HG03469 (cell line): ENCODE data around the gene PRMT7.
"Not testable (repeated sequence)": the region's sequence is repeated elsewhere in the genome, so short reads cannot be mapped to it uniquely, and the experiment has no call there.

Experiments
- ATAC-seq: cut with Tn5 transposase; IDR thresholded peaks from one replicate; pipeline ENCODE4 v1.9.1; 2021; ENCODE audit warnings: mild to moderate bottlenecking, moderate library complexity, moderate number of reproducible peaks; ENCODE audit not compliant: unreplicated experiment

The PRMT7 gene

DNA sequence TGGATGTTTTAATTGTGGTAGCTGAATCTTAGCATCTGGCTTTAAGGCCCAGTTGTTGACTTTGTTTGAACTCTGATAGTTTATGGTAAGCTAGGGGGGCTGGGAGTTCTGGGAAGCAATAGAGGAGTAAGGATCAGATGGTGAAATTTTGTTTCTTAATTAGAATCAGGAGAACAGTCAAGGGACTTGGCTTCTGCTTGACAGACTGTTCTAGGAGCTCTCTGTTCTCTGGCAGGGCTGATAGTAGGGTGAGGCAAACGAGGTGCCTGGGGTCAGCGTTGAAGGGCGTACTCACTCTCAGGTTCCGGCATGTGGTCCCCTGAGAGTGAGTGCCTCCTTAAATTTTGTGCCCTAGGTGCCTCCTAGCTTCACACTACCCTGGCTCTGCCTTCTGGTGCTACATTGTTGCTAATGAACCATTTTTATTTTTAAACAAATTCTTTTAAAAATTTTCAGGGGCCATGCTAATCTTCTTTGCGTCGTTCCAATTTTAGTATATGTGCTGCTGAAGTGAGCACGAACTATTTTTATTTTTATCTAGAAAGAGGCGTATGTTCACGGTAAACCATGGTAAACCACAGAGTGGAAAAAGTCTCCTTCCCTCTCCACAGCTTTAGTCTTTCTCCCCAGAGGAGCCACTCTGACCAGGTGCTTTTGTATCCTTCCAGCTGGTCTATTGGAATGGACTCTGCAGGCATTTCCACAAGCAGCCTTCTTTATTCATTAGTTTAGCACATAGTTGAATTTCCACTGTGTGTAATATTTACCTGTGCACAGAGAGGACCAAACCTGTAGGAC is 26.8 kb upstream of the PRMT7 start:
- ATAC-seq = no peak

DNA sequence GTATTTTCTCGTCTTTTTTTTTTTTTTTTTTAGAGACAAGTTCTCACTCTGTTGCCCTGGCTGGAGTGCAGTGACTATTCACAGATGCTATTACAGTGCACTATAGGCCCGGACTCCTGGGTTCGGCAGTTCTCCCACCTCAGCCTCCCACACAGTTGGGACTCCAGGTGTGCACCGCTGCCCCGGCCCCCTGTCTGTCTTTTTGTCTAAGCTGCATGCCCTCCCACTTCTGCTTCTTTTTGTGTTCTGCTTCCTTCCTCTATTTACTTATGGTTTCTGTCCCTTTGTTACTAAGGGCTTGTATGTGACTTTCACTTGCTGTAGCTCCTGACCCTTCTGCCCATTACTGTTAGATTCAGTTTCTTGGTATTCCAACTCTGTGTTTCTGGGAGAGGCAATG is 26.0 kb upstream of the PRMT7 start:
- no peak for ATAC-seq

DNA sequence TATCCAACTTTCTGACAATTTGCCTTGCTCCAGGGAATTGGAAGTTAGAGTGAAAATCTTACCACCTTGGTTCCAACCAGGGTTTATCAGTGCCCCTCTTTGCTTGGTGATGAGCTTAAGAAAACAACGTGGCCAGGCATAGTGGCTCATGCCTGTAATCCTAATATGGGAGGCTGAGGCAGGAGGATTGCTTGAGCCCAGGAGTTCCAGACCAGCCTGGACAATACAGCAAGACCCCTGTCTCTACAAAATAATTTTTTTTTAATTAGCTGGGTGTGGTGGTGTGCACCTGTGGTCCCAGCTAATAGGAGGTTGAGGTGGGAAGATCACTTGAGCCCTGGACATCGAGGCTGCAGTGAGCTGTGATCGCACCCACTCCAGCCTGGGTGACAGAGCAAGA is 25.1 kb upstream of the PRMT7 start:
- no peak for ATAC-seq

DNA sequence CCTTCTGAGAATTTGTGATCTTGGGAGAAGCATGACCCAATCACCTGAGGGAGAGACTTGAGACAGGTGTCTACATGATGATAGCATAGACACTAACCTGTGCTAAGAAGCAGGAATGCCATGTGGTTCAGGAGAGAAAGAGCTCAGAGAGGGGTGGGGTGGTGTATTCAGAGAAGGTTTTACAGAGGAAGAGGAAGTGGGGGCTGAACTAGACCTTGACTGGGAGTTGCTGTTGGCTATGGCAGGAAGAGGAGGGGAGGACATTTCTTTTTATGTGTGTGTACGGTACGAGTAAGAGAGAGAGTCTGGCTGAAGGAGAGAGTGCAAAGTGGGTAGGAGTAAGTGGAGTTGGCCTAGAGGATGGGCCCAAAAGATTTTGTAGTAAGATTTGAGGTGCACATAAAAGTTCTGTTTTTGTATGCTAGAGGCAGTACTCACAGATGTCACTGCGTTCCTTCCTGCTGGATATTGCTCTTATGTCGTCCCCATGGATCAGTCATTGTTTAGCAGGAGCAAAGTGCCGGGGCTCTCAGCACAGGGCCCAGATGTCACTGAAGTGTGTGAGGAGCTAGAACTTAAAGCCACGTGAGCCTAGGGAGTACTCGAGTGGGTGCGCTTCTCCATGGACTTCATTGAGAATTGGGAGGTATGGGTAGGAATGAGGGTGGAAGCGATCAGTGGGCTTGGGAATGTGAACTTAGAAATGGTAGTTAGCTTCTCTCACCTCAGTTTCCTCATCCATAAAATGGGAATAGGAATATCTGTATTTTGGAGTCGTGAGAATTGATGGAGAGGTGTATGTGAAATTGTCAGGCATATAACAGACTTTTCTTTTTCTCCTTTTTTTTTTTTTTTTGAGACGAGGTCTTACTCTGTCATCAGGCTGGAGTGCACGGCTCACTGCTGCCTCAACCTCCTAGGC is 24.4 kb upstream of the PRMT7 start:
- no peak for ATAC-seq

DNA sequence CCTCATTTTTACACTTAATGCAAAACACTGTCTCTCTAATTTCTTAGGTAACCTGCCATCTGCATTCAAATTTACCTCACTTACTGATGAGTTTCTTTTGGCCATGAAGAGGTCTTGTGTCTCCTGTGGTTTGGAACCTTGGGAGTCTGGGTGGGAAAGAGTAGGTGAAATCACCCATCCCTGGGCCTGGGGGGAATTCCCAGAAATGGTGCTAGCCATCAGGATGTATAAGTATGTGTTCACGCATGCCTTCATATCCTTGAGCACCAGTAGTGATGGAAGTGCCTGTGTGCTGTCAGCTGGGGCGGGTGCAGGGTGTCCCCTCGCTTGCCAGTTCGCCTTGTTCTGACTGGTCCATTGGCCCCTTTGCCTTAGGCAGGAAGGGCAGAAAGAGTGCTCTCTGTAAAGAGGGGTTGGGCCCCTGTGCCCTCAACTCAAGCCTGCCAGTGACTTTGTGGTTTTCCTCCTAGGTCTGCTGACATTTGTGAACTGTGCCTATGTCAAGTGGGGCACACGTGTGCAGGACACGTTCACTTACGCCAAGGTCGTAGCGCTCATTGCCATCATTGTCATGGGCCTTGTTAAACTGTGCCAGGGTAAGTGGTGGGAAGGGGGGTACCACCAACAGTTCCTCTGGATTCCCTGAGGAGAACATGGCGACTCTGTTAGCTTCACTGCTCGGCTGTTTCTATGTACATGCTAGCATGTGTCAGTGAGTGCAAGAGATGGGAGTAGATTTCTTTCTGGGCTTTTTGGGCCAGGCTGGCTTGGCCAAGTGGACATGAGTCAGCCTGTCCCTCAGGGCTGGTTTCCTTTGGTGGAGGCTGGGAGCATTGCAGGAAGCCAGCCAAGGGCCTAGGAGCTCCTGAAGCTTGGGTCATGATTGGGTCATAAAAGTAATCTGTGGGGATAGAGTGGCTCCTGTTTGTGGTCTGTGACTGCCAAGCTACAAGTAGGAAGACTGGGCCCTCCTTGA is 23.3 kb upstream of the PRMT7 start:
- ATAC-seq = no peak

DNA sequence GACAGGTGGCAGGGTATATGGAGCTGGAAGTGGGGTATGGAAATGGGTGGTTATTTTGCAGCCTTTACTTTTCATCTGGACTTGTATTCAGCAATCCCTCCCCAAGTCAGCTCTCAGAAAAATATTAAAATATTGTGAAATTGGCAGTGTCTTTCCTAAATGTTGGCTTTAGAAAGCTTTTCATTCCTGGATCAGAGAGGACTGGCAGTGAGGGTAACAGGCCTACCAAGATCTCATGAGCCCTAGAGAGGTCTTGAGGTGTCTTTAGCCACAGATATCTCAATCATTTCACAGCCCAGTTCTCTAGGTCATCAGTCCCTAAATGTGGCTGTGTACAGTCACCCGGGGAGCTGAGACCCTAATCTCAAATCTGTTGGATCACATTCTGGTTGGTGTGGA is 22.6 kb upstream of the PRMT7 start:
- ATAC-seq = no peak

DNA sequence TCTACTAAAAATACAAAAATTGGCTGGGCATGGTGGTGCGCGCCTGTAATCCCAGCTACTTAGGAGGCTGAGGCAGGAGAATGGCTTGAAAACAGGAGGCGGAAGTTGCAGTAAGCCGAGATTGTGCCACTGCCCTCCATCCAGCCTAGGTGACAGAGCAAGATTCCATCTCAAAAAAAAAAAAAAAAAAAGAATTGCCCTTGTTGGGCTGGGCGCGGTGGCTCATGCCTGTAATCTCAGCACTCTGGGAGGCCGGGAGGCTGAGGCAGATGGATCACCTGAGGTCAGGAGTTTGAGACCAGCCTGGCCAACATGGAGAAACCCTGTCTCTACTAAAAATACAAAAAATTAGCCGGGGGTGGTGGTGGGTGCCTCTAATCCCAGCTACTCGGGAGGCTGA is 22.0 kb upstream of the PRMT7 start:
- not testable (repeated sequence) for ATAC-seq

DNA sequence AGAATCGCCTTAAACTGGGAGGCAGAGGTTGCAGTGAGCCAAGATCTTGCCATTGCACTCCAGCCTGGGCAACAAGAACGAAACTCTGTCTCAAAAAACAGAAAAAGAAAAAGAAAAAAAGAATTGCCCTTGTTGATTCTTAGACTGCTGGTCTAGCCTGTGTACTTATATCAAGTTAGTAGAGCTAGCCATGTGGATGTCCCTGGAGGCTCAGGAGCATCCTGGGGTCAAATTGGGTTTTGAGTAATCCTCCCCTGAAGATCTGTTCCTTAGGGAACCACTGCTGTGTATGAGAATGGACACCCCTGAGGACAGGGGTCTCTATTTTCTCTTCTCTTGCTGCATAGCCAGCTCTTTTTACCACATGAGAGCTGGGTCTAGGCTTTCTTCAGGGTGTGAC is 21.6 kb upstream of the PRMT7 start:
- ATAC-seq = no peak

DNA sequence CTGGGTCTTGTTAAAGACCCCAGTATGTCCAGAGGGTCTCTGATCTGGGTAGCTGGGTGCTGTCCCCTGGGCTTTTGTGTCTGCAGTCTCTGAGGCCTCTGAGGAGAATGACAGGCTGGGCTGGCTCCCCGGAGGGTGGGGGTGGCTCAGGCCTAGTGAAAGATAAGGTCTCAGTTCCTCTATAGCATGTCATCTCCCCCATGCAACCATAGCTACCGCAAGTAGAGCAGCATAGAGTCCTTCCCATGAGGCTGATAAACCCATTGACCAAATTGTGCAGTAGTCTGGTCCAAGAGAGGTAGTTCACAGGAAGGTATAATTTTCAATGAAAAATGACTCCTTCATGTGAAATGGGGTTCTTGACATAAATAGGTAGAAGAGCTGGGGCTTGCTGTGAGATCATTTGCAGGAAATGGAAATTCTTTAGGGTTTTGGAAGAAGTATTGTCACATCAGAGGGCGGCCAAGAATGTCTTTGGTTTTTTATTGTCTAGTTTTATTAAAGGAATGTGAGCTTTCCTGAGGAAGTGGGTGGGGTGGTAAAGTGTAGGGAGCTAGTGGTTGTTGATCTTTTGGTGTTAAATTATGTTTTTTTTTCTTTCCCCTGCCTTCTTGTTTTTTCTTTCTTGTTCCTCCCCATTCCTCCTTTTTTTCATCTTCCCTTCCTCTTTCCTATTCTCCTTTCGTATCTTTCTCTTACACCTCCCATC is 21.0 kb upstream of the PRMT7 start:
- ATAC-seq = peak; percentile 57

DNA sequence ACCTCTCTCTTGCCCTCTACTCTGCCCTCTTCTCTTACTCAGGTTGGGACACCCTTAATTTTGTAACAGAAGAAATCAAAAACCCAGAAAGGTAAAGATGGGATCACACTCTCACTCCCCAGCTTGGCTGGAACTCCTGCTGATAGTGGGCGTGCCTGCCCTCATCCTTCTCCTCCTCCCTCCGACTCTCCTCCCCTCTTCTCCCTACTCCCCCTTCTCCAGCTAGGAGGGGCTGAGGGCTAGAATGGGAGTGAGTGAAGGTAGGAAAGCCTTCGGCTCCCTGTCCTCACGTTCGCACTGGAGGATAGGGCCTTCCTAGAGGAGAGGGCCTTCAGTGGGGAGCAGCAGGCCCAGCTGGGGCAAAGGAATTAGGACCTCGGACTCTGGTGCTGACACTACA is 20.4 kb upstream of the PRMT7 start:
- ATAC-seq = no peak

DNA sequence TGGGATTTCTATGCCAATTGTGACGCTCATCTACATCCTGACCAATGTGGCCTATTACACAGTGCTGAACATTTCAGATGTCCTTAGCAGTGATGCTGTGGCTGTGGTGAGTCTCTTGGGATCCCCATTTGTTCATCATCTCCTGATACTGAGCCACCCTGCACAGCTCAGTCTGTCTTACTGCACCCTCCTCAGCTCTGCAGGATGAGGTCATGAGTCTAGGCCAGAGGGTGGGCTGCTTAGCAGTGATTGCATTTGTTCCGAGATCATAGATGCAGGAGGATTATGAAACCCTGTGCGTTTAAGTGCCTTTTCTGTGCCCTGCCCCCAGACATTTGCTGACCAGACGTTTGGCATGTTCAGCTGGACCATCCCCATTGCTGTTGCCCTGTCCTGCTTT is 19.6 kb upstream of the PRMT7 start:
- ATAC-seq = no peak

DNA sequence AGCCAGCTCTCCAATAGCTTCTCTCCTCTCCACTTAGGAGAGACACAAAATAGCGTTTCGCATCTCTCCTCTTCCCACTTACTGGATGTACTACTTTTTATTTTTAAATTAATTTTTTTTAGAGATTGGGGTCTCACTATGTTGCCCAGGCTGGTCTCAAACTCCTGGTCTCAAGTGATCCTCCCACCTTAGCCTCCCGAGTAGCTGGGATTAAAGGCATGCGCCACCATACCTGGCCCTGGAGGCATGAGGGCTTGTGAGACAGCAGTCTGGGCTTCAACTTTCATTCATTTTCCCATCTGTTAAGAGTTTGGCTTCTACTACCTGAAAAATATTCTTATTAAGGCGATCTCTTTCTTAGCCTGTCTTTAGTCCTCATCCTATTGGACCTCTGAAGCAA is 18.4 kb upstream of the PRMT7 start:
- ATAC-seq = no peak

DNA sequence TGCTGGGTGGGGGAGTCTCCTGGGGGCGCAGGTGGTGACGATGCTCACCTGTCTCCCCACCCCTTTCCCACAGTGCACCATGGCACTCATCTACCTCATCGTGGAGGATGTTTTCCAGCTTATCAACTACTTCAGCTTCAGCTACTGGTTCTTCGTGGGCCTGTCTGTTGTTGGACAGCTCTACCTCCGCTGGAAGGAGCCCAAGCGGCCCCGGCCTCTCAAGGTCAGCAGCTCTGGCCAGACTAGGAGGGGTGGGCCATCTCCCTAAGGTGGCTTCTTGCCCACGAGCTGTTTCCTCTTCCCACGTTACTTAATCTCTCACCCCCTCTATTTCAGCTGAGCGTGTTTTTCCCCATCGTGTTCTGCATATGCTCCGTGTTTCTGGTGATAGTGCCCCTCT is 14.5 kb upstream of the PRMT7 start:
- no peak for ATAC-seq

DNA sequence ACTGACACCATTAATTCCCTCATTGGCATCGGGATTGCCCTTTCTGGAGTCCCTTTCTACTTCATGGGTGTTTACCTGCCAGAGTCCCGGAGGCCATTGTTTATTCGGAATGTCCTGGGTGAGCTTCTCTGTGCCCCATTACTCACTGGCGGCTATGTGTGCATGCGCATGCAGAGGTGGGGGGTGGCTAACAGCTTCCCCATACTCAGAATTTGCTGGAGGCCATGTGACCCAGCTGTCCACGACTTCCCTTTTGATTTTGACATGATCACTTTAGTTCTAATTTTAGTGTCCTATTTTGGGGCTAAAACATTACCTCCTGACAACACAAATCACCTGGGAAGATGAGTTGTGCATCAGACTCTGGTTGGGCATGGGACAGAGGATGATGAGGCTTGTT is 14.1 kb upstream of the PRMT7 start:
- no peak for ATAC-seq

DNA sequence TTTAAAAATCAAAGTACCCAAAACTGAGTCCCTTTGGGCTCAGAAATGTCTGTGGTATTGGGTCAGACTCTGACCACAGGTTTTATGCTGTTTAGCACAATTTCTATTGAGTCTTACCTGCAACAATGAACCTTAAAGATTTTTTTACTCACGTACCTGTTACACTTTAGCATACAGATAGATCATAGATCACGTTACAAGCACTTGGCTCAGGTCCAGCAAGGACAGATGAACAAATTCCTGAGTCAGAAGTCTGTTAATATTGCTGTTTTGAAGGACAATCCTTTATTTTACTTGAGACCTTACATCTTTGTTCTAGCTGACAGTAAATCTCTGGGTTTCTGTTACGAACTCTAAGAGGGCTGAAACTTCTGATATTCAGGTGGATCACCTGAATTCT is 12.9 kb upstream of the PRMT7 start:
- no peak for ATAC-seq

DNA sequence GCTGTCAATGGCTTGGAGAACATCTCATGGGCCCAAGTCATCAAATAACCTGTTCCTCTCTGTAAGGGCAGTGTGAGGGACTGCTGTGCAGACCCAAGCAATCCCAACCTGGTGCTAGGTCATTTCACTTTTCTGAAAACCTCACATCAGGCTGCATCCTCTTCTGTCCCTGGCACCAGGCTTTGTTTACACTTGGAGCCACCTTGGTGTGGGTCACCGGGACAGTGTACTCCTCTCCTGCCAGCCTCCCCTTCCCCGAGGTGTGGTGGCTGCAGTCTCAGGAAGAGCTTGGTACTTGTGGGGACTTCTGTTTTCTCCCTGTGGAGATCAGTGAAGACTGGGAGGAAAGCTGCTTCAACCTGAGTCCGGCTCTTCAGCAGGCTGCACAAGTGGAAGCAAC is 12.5 kb upstream of the PRMT7 start:
- ATAC-seq = no peak

DNA sequence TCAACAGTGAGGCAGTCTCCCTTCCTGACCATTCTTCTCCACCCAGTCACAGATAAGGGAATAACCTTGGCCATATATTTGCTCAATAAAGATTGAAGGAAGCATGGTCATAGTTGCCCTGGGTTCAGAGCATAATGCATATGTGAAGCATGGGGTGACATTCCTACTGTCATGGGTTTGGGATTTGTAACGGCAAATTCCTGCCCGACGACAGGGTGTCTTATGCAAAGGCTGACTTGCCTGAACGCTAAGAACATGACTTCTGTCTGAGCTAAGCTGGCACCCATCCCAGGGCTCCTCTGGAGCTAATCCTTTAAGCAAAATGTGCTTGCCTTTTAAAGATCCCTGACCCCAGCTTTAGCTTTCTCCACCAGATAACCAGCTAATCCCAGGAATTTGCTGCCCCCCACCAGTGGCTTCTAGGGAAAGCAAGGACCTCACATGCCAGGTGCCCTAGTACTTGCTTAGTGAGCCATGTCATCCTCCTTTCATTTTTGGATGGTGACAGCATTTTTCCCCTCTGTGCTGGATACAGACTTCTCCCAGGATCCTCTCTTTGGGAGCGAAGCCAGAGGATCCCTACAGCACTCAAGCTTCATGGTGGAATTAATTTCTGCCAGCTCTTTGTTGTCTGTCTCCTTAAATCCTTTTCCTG is 11.8 kb upstream of the PRMT7 start:
- ATAC-seq = no peak

DNA sequence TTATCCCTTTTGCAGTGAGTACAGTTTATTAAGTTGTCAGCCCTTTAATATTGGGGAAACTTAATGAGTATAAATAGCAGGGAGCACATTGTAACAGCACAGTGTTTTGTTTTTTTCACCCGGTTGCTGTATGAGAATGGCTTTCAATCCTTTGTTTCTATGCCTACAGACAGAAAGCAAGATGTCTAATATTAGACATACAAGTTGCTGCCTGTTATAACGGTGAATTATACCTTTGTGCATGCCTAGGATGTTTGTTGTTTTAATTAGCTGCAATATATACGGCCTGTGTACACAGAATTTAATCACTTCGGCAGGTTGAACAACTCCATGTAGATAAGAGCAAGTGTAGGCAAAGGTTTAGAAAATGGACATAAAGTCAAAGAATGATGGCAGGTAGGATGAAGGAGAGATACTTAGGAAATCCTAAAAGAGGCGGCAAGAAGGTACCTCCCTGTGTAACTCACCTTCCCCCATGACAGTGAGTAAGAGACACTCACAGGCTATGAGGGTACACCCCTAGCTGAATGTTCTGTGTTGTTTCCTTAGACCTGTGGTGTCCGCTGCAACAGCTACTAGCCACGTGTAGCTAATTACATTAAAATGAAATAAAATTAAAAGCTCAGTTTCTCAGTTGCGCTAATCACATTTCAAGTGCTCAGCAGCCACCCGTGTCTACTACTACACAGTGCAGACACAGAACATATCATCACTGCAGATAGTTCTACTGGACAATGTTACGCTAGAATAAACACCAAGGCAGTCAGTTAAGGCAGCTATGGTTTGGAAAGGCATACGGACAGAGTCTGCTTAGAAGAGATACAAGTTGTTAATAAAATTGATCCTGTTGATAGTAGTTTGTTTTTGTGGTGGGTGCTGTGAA is 11.0 kb upstream of the PRMT7 start:
- no peak for ATAC-seq
